HG03159 (cell line): ENCODE data around the gene NPB.

ENCODE experiments used
- ATAC-seq: cut with Tn5 transposase; IDR thresholded peaks from one replicate; pipeline ENCODE4 v1.9.1; 2021; ENCODE audit warnings: mild to moderate bottlenecking, moderate library complexity; ENCODE audit not compliant: unreplicated experiment

NPB gene

GRCh38 chr17:81898029-81898866 lies 3.8 kb upstream of the NPB start:
- ATAC-seq: no peak

- ATAC-seq: no peak
These were observed 3.2 kb upstream of the NPB start for GRCh38 chr17:81898885-81899284.

GRCh38 chr17:81899514-81900166 lies 2.4 kb upstream of the NPB start:
- no peak for ATAC-seq

- ATAC-seq: no peak
These were observed 1.7 kb upstream of the NPB start for GRCh38 chr17:81900181-81900820.

GRCh38 chr17:81901167-81902022 lies 643 bp upstream of the NPB start:
- ATAC-seq: no peak

- no peak for ATAC-seq
These were observed 796 bp downstream of the NPB start for GRCh38 chr17:81902653-81903414.

GRCh38 chr17:81903415-81903831 lies 1.4 kb downstream of the NPB start:
- no peak for ATAC-seq

- ATAC-seq: no peak
These were observed 2.0 kb downstream of the NPB start for GRCh38 chr17:81903896-81904599.

GRCh38 chr17:81904600-81905423 lies 2.8 kb downstream of the NPB start:
- ATAC-seq: no peak

GRCh38 chr17:81905424-81905875 lies 3.4 kb downstream of the NPB start:
- no peak for ATAC-seq

- no peak for ATAC-seq
These were observed 4.0 kb downstream of the NPB start for GRCh38 chr17:81905993-81906392.

GRCh38 chr17:81906476-81907218 lies 4.6 kb downstream of the NPB start:
- ATAC-seq: no peak

- no peak for ATAC-seq
These were observed 5.4 kb downstream of the NPB start for GRCh38 chr17:81907219-81908145.

GRCh38 chr17:81908793-81909192 lies 6.8 kb downstream of the NPB start:
- ATAC-seq: no peak

GRCh38 chr17:81909231-81909630 lies 7.2 kb downstream of the NPB start:
- no peak for ATAC-seq

GRCh38 chr17:81909966-81910839 lies 8.2 kb downstream of the NPB start:
- no peak for ATAC-seq
